MM.1S (cell line): ENCODE results near the gene CYP8B1.

ENCODE experiments used
- CTCF ChIP-seq: fragments of 300-600 bp; sonication (generic); IDR thresholded peaks from 2 replicates; pipeline ENCODE4 v1.5.1; 2016; ENCODE audit warnings: antibody characterized with exemption, low read length, mixed read lengths
- EZH2 ChIP-seq: fragments of 300-600 bp; sonication (generic); optimal IDR thresholded peaks from 2 replicates; pipeline ENCODE3; 2017; ENCODE audit warnings: low read depth, mild to moderate bottlenecking, antibody characterized with exemption, low read length, mixed read lengths
- EZH2phosphoT487 ChIP-seq: fragments of 300-600 bp; sonication (generic); IDR thresholded peaks from 2 replicates; pipeline ENCODE4 v1.6.1; 2018; ENCODE audit warnings: antibody characterized with exemption, low read length

- no peak for TF ChIP-seq CTCF
- no peak for TF ChIP-seq EZH2
- TF ChIP-seq EZH2phosphoT487 = no peak
Observed at GRCh38 chr3:42853056-42853455, 22.6 kb downstream of the CYP8B1 start.
